ENCODE results near the gene HOXD13.
A peak's percentile ranks its signal among the peaks of the same experiment; 100 is the strongest.

Gene HOXD13

GRCh38 chr2:176101842-176102241 lies 9.3 kb downstream of the HOXD13 start:
- TF ChIP-seq CTCF (IDR thresholded peaks at IDR 0.05) = no peak
- Histone ChIP-seq H3K27ac (no peak overlapping the region), H3K36me3 (no peaks in the 10 kb centered on the region), H3K4me3 (no peak overlapping the region), H3K4me1 (peaks cover 0 to 62% (median 51%) of the 10 kb centered on the region in 4 donors), H3K27me3 (peaks cover 19 to 100% of the 10 kb centered on the region in 2 donors), H3K9me3 (no peaks in the 10 kb centered on the region)
- DNase-seq = no peak
- intact Hi-C loops (cut with DNase I; ENCODE audit: low total_unique reads) = no loop called here

- peaks cover 0 to 62% (median 50%) of the 10 kb centered on the region in 4 donors for H3K4me1 ChIP-seq
- intact Hi-C loops (cut with DNase I; ENCODE audit: low total_unique reads) = no loop called here
- no peak overlapping the region for H3K27ac ChIP-seq
- H3K9me3 ChIP-seq = no peaks in the 10 kb centered on the region
- DNase-seq = no peak
- no peaks in the 10 kb centered on the region for H3K36me3 ChIP-seq
- no peak for TF ChIP-seq CTCF (IDR thresholded peaks at IDR 0.05)
- H3K4me3 ChIP-seq = no peak overlapping the region
- H3K27me3 ChIP-seq = peaks cover 23 to 100% of the 10 kb centered on the region in 2 donors
Measured at GRCh38 chr2:176102309-176102866, 9.9 kb downstream of the HOXD13 start.

GRCh38 chr2:176103194-176103593 lies 10.7 kb downstream of the HOXD13 start:
- no peak for TF ChIP-seq CTCF (IDR thresholded peaks at IDR 0.05)
- intact Hi-C loops (cut with DNase I; ENCODE audit: low total_unique reads) = no loop called here
- peaks cover 23 to 99% of the 10 kb centered on the region in 2 donors for H3K27me3 ChIP-seq
- H3K9me3 ChIP-seq = no peaks in the 10 kb centered on the region
- no peak overlapping the region for H3K27ac ChIP-seq
- H3K4me1 ChIP-seq = peaks cover 0 to 60% (median 48%) of the 10 kb centered on the region in 4 donors
- DNase-seq = no peak
- no peak overlapping the region for H3K4me3 ChIP-seq
- H3K36me3 ChIP-seq = no peaks in the 10 kb centered on the region

- intact Hi-C loops (cut with DNase I; ENCODE audit: low total_unique reads) = no loop called here
- no peak overlapping the region for H3K4me3 ChIP-seq
- peaks cover 23 to 99% of the 10 kb centered on the region in 2 donors for H3K27me3 ChIP-seq
- peaks cover 0 to 60% (median 47%) of the 10 kb centered on the region in 4 donors for H3K4me1 ChIP-seq
- no peak for TF ChIP-seq CTCF (IDR thresholded peaks at IDR 0.05)
- no peaks in the 10 kb centered on the region for H3K9me3 ChIP-seq
- no peak overlapping the region for H3K27ac ChIP-seq
- DNase-seq = no peak
- no peaks in the 10 kb centered on the region for H3K36me3 ChIP-seq
Measured at GRCh38 chr2:176103742-176104315, 11.3 kb downstream of the HOXD13 start.

- H3K36me3 ChIP-seq = no peaks in the 10 kb centered on the region
- DNase-seq = no peak
- no peak overlapping the region for H3K27ac ChIP-seq
- H3K4me1 ChIP-seq = peaks cover 0 to 59% (median 45%) of the 10 kb centered on the region in 4 donors
- H3K4me3 ChIP-seq = peak overlapping the region in 1 of 2 donors; percentile 5
- intact Hi-C loops (cut with DNase I; ENCODE audit: low total_unique reads) = no loop called here
- no peaks in the 10 kb centered on the region for H3K9me3 ChIP-seq
- H3K27me3 ChIP-seq = peaks cover 26 to 99% of the 10 kb centered on the region in 2 donors
- no peak for TF ChIP-seq CTCF (IDR thresholded peaks at IDR 0.05)
Measured at GRCh38 chr2:176104316-176105077, 12.0 kb downstream of the HOXD13 start.
